ENCODE results near the gene TRPM8.
"Not testable (repeated sequence)": the region's sequence is repeated elsewhere in the genome, so short reads cannot be mapped to it uniquely, and the experiment has no call there.

The TRPM8 gene

DNA sequence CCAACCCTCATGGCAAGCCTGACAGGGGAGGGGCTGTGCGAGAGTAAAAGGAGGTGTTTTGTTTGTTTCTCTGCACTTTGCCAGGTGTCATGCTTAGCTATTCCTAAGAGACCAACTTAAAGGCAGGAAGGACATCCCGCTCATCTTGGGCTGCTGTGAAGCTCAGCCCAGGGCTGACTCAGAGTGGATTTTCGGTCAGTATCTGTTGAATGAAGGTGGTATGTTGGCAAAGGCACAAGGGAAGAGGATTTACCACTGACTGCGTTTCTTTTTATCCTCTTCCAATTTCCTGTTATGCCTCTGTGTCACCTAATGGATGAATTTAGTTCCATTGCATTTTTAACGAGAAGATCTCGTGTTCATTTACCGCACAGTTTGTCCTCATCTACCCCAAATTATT lies 18.9 kb downstream of the TRPM8 start:
- no peak for DNase-seq (ENCODE audit: low spot score)

DNA sequence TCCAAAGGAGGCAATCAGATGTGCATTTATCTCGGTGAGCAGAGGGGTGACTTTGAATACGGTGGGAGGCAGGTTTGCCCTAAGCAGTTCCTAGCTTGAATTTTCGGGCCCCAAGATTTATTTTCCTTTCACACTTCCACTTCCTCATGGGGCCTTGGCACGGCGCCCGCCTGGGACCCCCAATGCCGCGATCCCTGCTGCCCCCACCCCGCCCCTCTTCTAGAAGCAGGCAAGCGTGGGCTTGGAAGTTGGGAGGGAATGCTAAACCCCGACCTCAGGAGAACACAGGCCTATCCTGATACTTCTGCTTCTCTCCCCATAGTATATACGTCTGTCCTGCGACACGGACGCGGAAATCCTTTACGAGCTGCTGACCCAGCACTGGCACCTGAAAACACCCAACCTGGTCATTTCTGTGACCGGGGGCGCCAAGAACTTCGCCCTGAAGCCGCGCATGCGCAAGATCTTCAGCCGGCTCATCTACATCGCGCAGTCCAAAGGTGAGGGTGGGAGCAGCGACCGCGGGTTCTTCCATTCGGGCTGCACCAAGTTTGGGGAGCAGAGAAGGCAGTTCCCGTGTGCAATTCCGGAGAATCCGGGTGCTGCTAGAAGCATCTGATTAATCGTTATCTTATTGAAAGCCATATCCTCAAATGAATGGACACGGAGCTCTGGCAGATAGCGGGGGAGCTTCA lies 21.6 kb downstream of the TRPM8 start:
- no peak for DNase-seq (ENCODE audit: low spot score)

DNA sequence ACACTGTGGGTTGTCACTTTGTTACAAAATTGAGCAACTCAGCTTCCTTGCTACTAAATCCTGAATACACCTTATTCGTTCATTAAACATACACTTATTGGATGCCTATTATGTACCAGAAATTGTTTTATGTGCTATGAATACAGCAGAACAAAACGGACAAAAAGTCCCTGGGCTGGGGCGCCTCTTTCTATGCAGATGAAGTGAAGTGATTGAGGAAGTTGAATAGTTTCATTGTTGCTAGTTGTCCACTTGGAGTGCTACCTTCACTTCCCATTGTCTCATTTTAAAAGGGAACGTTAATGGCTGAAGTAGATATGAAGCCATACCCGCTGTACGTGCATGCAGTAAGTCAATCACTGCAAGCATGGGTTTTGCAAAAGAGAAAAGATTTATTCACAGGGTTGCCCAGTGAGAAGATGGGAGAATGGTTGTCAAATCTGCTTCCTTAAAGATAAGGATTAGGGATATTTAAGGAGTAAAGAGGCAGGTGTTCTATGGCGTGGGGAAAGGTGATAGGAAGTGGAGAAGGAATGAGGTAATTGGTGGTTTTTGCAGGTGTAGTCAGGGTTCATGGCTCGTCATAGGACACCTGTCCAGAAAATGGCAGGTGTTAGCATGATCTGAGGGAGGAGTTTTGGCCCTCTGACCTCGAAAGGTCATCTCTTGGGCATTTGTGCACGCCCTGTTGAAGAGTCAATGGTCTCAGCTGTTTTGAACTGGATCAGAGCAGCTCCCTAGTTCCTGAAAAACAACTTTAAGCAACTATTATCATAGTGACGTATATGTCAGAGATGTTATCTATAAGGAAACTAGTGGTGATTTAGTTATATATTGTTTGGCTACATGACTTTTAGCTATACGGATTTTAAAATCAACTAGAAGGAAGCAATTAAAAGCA lies 23.5 kb downstream of the TRPM8 start:
- no peak for DNase-seq (ENCODE audit: low spot score)

DNA sequence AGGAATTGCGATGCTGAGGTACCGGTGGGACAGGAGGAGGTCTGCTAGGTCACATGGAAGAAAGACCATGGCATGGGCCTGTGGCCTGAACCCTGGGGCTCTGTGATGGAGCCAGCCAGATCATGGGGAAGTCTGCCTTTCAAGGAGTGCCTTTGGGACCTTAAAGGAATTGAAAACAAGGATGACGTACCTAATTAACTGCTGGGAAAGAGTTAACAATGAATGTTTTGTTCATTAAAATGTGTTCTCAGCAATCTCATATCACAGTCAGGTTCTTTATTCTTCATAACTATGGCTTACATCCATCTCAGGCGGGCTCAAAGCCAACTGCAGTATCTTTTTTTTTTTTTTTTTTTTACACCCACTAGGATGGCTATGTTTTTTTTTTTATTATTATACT lies 25.6 kb downstream of the TRPM8 start:
- no peak for DNase-seq (ENCODE audit: low spot score)

DNA sequence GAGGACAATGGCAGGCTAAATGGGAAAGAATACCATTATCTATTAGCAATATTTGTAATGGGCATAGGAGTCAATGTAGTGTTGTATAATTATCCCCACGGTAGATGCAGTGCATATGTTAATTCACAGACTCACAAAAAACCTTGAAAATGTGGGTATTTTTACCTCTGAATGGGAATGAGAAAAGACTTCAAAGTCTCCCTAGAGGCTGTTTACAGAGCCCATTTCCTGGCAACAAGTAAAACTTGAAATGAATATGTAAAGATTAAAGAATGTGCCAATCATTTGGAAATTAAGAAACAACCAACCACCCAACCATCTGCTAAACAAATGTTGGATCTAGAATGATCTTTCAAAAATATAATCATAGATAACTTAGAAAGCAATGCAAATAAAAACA lies 27.1 kb downstream of the TRPM8 start:
- no peak for DNase-seq (ENCODE audit: low spot score)

DNA sequence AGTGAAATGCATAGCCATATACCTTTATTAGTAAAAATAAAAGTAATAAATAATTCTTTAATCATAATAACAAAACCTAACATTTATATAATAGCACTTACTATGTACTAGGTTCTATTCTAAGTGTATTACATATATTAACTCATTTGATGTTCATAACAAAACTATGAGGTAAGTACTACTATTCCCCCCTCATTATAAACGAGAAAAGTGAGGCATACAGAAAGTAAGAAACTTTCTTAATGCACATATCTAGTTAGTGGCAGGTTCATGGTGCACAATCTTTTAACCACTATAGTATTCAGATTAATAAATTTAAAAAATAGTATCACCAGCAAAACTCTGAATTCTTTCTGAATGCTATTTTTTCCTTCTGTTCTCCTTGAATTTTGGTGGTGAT lies 27.5 kb downstream of the TRPM8 start:
- no peak for DNase-seq (ENCODE audit: low spot score)

DNA sequence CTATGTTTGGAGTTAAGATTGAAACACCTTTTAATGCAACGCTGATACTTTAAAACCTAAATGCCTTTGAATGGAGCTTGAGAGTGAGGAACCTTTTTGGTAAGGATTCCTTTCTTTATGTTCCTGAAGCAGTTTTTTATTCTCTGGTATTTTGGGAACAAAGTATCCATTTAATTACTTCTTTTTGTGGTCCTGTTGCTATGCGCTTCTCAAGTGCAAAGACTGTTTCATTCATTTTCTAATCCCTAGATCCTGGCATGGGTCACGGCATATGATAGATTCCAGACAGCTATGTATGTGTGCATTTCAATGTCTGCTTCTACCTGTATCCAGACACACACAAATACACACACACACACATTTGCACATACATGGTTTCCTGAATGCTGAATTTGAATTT lies 28.0 kb downstream of the TRPM8 start:
- DNase-seq (ENCODE audit: low spot score): no peak

DNA sequence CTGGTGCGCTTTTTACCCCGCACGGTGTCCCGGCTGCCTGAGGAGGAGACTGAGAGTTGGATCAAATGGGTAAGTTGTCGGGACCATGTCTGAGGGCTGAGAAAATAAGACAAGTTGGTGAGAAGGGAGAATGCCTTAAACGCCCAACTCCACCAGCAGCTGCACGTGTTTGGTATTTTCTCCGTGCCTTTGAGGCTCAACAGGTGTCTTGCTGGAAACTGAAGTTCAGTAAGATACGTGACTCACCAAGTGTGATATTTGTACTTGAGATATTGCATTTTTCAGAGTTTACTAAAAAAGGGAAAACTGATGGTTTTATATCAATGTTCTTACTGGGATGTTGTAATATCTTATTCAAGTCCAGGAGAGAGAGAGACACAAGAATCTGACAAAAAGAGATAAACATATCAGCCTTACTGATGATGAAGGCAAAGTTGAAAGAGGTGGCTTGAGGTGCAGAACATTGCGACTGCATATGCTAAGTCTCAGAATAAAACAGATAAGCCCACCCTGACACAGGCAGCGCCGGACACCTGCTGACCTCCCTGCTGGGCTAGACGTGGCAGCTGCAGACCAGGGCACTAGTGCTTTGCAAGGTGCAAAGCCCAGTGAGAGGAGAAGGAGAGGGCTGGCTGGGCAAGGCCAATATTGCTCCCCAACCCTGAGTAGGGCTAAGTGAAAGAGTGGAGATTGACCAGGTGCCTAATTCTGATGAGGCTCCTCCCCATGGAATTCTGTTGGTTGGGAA lies 33.1 kb downstream of the TRPM8 start:
- no peak for DNase-seq (ENCODE audit: low spot score)

DNA sequence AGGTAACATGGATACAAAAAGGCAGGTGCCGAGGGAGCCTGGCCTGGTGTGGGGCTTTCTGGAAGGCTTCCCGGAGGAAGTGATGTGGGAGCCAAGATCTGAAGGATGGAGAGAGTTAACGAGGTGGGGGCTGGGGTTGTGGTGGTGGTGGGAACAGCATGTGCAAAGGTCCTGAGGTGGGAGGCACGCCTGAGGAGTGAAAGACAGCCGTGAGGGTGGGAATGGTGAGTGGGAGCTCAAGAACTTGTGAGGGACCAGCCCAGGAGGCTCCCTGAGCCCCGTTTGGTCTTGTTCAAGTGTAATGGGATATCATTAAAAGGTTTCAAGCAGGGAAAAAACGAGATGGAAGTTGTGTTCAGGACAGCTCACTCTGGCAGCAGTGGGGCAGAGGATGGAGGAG lies 35.2 kb downstream of the TRPM8 start:
- no peak for DNase-seq (ENCODE audit: low spot score)

DNA sequence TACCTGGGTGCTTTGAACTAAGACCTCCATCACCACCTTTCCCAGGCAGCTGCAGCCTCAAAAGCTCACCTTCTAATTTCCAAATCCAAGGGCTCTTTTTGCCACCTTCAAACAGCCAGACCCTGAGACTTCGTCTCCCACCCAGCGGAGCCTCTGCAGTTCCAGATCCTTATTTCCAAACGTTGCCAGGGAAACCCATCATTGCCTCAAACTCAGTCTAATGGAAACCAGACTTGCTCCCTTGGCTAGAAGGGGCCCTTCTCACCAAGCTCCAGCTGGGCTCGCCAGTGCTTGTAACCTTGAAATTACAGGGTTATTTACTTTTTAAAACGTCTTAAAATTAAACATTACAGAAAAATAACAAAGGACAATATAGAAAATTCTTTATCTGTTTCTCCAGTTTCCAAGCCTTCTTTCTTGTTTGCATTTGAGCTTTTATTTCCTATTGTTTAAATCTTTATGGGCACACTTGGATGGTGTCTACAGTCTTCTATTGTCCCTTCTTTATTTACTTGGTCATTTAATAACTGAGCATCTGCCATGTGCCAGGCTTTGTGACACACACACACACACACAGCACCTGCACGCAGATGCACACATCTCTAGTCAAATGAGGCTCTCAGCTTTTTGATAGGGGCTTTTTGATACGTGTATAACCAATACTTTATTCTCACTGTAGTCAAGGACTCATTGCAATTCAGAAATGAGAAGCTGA lies 36.1 kb downstream of the TRPM8 start:
- DNase-seq (ENCODE audit: low spot score): no peak

DNA sequence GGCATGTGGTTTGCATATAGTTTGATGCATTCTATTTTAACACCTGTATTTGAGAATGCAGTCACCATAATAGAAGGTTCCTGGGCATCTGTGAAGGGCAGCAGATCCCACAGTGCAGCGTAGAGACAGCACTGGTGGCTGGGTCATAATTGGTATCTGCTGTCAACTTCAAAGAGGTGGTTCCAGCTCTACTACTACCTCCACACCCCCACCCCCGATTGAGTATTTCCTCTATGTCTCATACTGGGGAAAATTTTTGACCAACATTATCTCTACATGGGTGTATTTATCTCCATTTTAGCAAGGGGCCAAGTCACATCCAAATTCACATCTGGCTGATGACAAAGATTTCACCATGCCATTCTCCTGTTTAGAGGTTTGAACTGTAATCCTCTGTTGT lies 43.0 kb downstream of the TRPM8 start:
- DNase-seq (ENCODE audit: low spot score): no peak

DNA sequence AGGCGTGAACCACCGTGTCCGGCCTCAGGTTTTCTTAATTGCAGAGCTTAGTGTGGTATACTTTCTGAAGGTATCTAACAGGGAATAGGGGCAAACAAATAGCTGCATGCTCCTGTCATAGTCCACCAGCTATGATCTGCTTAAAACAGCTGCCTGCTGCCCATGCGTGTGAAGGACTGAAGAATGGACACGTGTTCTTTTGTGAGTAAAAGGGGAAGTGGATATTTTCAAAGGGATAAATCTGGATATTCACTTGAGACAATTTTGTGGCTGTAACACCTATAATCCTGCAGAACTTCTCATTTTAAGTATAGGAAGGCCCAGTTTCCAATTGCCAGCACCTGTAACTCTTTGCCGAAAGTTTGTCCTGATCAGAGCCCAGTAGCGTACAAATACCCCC lies 44.7 kb downstream of the TRPM8 start:
- DNase-seq (ENCODE audit: low spot score): no peak

DNA sequence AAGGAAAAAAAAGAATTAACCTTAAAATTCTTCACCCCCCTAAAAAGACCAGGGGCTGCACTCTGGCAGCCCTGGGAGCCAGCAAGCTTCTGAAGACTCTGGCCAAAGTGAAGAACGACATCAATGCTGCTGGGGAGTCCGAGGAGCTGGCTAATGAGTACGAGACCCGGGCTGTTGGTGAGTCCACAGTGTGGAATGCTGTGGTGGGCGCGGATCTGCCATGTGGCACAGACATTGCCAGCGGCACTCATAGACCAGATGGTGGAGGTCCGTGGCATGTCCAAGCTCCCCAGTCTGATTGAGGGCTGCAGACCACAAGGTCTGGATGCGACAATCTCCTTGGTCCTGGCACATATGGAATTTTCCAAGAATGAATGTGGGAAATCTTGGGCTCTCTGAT lies 47.4 kb downstream of the TRPM8 start:
- DNase-seq (ENCODE audit: low spot score): no peak

DNA sequence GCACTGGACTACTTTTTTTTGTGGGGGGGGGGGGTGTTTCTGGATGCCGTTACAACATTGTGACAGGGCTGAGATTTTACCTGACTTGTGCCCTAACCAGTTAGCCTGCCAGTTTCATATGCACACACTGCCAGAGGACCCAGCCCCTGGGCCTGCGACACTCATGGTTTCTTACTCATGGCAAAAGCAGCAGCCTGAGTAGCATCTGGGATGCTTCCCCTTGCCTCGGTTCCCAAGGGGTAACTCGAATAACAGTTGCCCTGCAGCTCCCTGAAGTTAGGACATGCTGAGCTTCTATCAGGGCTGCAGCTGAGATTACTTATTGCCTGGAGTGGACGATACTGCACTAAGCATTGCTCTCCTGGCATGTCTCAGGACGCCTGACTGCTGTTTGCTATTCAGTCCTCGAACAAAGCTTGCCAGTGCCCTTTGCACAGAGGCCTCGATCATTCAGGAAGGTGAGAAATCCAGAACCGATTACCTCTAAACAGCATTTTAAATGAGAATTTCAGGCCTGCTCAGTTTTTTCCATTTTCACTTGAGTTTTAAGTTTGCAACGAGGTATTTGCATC lies 47.9 kb downstream of the TRPM8 start:
- no peak for DNase-seq (ENCODE audit: low spot score)

DNA sequence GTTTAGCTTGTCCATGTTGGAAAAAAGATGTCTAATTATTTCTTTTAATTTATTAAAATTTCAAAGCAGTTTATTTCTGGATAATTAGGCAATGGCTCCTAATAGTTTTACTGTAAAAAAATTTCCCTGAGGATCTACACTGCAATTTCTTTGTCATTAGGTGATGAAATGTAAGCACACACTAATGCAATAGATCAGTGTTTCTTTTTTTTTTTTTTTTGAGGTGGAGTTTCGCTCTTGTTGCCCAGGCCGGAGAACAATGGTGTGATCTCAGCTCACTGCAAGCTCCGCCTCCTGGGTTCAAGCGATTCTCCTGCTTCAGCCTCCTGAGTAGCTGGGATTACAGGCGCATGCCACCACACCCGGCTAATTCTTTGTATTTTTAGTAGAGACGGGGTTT lies 48.5 kb downstream of the TRPM8 start:
- DNase-seq (ENCODE audit: low spot score): not testable (repeated sequence)

DNA sequence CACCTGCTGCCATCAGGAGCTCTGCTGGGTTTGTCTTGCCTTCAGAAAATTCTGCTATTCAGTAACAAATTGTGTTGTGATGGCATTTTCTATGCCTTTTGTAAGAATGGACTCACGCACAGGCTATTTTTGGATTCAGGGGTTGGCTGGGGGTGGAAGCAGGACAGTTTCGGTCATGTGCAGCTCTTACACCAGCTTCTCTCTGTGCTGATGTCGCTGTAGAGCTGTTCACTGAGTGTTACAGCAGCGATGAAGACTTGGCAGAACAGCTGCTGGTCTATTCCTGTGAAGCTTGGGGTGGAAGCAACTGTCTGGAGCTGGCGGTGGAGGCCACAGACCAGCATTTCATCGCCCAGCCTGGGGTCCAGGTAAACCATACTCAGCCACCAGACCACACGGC lies 49.2 kb downstream of the TRPM8 start:
- DNase-seq (ENCODE audit: low spot score): no peak

DNA sequence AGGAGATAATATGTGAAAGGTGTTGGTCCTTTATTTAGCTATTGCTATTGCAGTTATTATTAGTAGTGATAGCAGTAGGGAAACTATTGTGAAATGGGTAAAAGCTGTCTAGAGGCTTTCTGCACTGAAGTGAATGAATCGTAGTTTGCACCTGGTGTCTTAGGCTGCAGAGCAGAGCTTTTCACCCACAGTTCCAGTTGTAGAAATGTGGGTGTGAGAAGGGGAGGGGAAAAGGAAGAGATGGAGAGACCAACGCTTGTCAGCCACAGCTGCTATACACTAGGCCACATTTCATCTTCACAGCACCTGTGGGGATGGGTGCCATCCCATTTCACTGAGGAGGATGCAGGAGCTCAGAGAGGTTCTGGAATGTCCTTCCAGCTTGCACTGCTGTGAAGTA lies 50.0 kb downstream of the TRPM8 start:
- no peak for DNase-seq (ENCODE audit: low spot score)

DNA sequence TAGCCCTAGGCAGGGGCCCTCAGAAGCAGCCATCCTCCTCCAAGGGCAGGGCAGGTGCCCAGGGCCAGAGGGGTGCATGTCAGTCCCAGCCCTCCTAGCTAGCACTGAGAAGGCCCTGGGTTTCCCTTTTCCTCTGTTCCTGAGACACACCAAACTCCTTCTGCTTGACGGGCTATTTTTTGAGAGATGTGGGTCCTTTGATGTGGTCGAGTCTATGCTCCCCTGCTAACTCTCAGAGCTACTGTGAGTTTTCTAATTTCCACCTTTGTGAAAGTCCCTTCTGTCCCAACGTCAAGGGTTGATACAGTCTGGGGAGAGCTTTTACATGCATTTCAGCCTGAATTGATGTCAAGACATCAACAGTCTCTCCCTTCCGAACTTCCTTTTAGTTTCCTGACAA lies 51.4 kb downstream of the TRPM8 start:
- DNase-seq (ENCODE audit: low spot score): no peak

DNA sequence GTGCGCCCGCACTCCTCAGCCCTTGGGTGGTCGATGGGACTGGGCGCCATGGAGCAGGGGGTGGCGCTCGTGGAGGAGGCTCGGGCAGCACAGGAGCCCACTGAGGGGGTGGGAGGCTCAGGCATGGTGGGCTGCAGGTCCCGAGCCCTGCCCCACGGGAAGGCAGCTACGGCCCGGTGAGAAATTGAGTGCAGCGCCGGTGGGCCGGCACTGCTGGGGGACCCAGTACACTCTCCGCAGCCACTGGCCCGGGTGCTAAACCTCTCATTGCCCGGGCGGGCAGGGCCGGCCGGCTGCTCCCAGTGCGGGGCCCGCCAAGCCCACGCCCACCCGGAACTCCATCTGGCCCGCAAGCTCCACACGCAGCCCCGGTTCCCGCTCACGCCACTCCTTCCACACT lies 55.3 kb downstream of the TRPM8 start:
- DNase-seq (ENCODE audit: low spot score): not testable (repeated sequence)

DNA sequence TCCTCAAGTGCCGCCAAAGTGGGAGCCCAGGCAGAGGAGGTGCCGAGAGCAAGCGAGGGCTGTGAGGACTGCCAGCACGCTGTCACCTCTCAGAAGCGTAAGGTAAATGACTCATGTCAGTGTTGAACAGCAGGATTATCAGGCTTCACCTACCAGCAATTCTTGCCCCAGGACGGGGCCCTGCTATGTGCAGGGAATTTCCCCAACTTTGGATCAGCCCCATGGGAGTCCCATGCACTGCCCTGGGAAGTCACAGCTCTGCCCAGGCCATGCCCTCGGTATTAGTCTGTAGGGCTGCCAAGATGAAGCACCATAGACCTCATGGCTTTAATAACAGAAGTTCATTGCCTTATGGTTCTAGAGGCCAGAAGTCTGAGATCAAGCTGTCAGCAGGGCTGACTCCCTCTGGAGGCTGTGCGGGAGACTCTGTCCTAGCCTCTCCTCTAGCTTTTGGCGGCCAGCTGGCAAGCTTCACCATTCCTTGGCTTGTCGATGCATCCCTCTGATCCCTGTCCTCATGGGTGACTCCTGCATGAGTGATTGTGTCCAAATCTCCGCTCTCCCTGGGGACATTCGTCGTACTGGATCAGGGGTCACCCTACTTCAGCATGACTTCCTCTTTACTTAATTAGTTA lies 55.9 kb downstream of the TRPM8 start:
- DNase-seq (ENCODE audit: low spot score): no peak

DNA sequence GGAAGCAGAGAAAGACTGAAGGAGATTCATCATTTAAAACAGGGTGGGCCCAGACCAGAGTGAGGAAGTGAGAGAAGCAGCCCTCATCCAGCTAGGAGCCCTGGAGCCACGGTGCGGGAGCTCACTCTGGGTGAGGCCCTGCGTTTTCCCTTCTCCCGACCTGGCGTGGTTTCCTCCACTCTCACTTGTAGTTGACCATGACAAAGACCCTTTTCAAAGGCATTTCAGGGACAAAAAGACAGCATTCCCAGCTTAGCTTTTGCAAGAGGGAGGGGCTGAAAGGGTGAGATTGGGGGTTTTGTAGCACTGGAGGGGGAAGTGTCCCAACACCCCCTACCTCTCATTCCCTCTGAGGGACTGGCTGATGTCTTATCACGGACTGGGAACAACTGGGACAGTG lies 56.6 kb downstream of the TRPM8 start:
- DNase-seq (ENCODE audit: low spot score): no peak
